ENCODE results near the gene PFDN6. TPM values are rescaled to one million over a fixed set of nuclear protein-coding genes. Genes with fewer than 3 reads are reported as not detected.
A peak's percentile ranks its signal among the peaks of the same experiment; 100 is the strongest.

Gene PFDN6
- total RNA-seq, 1 donor from 2014 or later, result 30.7 TPM

- no peak for DNase-seq (ENCODE audit: low read depth)
Observed at GRCh38 chr6:33316603-33317418, 27.4 kb downstream of the PFDN6 start.

GRCh38 chr6:33317419-33317668 is 27.9 kb downstream of the PFDN6 start:
- DNase-seq (ENCODE audit: low read depth), result no peak

GRCh38 chr6:33317669-33318425 is 28.4 kb downstream of the PFDN6 start, which contains the start of gene ZBTB22:
Gene ZBTB22, minus strand, starts transcription at chr6:33317744. Its CDS starts 828 bp downstream, at chr6:33316916.
- DNase-seq (ENCODE audit: low read depth), result peak; percentile 98

DNA sequence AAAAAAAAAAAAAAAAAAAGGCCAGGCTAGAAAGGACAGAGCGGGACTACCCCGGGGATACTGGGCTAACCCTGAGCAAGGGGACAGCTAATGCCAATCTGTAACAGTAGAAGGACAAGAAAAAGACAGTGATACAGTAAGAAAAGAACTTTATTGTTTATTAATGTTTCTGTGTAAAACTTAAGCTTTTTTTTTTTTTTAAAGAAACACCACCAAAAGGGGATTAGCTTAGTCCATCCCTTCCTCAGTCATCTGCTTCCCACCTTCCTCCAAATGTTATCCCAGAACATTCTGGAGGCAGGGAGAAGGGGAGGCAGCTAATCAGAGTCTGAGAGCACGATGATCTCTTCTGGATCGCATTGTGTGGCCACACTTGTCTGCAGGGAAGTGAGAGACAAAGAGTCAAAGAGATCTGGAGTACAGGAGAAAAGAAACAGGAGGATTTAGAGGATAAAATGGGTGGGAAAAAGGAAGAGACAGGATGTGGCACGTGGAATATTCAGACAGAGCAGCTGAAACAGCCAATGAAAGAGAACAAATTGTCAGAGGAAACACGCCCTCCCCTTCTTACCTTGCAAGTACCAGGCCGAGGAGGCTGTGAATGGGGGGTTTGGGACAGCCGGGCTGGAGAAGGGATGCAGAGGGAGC is 29.1 kb downstream of the PFDN6 start:
- DNase-seq (ENCODE audit: low read depth), result no peak

DNA sequence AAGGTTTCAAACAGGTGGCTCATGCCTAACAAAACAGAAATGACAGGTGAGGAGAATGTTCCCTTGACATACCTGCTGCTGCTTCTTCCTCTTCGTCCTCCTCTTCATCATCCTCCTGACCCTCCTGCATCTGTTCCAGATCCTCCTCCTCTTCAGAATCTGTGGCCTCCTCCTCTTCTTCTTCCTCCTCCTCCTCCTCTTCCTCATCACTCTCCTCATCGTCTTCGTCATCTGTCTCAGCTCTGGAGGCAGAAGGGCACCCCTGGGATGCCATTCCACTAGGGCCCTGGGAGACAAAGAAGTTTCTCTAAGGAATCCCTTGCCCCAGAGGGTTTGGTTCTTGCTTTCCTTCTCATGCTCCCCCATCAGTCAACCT is 30.5 kb downstream of the PFDN6 start:
- no peak for DNase-seq (ENCODE audit: low read depth)

DNA sequence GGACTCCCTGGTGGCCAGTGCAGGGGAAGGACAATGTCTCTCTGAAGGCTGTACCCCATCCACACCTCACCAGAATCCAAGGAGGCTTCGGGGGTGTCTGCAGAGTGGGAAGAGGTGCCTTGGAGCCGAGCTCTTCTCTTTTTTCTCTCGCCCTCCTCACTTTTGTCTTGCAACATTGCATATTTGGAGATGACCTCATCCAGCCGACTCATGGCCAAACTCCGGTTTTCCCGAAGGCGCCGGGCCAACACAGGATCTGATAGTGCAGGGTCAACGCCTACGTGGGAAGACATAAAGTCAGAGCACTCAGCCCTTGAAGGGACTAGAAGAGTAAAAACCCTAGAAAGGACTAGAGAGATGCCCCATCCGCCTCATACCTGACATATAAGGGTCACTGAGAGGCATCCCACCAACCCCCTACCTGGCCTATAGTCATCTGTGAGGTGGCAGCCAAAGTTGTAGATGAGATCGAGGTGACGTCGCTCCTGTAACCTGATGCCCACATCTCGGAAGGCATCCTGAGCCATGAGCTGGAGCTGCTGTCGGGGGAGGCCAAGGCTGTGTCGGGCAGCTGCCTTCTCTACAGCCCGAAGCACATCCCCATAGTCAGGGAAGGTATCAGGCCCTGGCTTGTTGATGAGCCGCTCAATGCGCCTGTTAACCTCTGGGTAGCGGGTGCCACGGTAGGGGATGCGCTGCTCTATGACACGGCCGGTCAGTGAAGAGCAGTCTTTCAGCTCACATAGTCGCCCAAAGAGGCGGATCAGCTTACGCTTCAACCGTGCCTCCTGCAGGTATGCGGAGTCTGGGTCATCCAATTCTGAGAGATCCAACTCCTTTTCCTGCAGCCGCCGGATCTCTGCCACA is 31.1 kb downstream of the PFDN6 start:
- no peak for DNase-seq (ENCODE audit: low read depth)

- DNase-seq (ENCODE audit: low read depth), result no peak
Observed at GRCh38 chr6:33321227-33321626, 31.8 kb downstream of the PFDN6 start.

DNA sequence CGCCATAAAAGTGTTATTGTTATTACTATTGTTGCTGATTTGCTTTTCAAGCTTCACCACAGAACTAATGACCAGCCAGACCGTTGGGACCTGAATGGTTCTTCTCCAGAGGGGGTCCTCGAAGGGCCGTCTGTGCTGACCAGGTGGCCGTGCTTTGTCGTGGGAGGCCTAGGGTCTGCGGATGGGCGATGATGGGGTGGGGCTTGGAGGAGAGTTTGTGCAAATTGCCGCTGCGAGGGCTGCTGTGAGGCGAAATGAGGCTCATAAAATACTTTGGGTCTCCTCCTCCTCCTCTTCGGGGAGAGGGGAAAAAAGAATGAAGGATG is 34.2 kb downstream of the PFDN6 start:
- DNase-seq (ENCODE audit: low read depth), result no peak

DNA sequence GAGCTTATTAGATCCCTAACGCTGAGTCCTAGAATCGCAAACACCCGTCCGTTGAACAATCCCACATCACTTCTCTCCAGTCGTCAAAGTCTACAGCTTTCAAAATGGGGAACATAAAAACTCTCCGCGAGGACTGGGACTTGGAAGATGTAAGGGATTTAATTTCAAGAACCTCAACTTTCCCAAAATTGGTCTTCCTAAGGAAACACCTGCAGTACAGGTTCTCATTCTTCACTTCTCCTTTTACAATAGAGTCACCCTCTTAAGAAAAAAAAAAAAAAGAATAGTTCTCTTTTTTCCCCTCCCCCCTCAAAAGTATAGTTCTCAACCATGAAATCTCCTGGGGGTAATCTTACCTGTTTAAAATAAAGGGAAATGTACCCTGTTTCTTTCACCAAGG is 34.7 kb downstream of the PFDN6 start:
- DNase-seq (ENCODE audit: low read depth), result no peak

DNA sequence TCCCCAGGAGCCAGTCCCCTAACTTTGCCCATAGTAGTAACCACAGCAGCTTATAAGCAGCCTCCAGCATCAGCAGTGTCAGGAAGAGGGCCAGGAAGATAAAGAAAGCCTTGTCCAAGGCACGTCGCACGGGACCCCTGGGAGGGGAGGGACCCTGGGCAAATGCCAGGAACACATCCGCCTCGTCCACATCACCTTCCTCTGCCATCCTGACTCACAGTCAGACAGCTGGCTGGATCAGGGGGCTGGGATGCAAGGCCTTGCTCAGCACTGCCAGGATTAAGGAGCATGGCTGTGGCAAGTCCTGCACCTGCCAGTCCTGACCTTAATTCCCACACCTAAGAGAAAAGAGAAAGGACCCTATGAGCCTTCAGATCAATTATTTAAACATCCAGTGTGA is 39.7 kb downstream of the PFDN6 start:
- DNase-seq (ENCODE audit: low read depth), result no peak

DNA sequence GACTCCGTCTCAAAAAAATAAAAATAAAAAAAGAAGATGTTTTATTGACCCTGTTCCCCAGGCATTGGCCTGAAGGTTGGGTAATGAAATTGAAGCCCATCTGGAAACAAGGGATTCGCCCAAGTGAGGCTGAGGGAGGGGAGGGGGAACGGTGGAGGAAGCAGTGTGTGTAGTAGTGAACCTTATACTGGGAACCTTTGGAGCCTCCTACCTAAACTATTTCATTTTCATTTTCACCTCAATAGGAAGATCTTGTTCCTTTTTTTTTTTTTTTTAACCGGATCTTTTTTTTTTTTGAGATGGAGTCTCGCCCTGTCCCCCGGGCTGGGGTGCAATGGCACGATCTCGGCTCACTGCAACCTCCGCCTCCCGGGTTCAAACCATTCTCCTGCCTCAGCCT is 41.3 kb downstream of the PFDN6 start:
- DNase-seq (ENCODE audit: low read depth), result no peak

GRCh38 chr6:33333666-33334065 is 44.3 kb downstream of the PFDN6 start:
- no peak for DNase-seq (ENCODE audit: low read depth)

DNA sequence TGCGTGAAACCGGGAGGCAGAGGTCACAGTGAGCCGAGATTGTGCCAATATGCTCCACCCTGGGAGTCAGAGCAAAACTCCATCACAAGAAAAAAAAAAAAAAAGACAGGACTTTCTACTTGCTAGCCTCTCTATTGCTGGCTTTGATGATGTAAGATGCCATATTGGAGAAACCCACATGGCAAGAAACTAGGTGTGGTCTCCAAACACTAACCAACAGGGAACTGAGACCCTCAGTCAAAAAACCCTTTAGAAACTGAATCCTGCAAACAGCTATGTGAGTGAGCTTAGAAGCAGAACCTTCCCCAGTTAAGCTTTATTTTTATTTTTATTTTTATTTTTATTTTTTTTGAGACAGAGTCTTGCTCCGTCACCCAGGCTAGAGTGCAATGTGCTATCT is 46.5 kb downstream of the PFDN6 start:
- DNase-seq (ENCODE audit: low read depth), result no peak

- no peak for DNase-seq (ENCODE audit: low read depth)
Observed at GRCh38 chr6:33336495-33336894, 47.1 kb downstream of the PFDN6 start.

DNA sequence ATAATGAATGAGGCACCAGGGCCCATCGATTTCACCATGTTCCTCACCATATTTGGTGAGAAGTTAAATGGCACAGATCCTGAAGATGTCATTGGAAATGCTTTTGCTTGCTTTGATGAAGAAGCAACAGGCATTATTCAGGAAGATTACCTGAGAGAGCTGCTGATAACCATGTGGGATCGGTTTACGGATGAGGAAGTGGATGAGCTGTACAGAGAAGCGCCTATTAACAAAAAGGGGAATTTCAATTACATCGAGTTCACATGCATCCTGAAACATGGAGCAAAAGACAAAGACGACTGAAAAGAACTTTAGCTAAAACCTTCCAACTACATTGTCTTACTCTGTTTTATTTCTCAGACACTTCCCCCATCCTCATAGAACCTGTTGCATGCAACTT is 49.8 kb downstream of the PFDN6 start:
- no peak for DNase-seq (ENCODE audit: low read depth)

Other genes starting within 250 kb of the PFDN6 start
- gene HLA-DPA1, start 216.0 kb upstream of the PFDN6 start, total RNA-seq, result 7.0 and 9.7 TPM in 2 replicates
- gene HLA-DPB1, start 213.6 kb upstream of the PFDN6 start, total RNA-seq, result 12.2 and 25.7 TPM in 2 replicates
- gene COL11A2, start 97.1 kb upstream of the PFDN6 start, total RNA-seq, result 0.17 and 0.20 TPM in 2 replicates
- 16.8 and 28.0 TPM in 2 replicates for gene RXRB, start 88.9 kb upstream of the PFDN6 start, total RNA-seq
- 108 and 119 TPM in 2 replicates for gene SLC39A7, start 88.7 kb upstream of the PFDN6 start, total RNA-seq
- 11.2 and 26.0 TPM in 2 replicates for gene HSD17B8, start 84.9 kb upstream of the PFDN6 start, total RNA-seq
- 18.4 and 28.0 TPM in 2 replicates for gene RING1, start 81.1 kb upstream of the PFDN6 start, total RNA-seq
- 27.8 and 40.4 TPM in 2 replicates for gene VPS52, start 17.7 kb upstream of the PFDN6 start, total RNA-seq
- gene RPS18, start 17.5 kb upstream of the PFDN6 start, total RNA-seq, result 1,432 and 3,352 TPM in 2 replicates
- gene B3GALT4, start 12.5 kb upstream of the PFDN6 start, total RNA-seq, result 2.7 and 5.9 TPM in 2 replicates
- gene WDR46, start 362 bp upstream of the PFDN6 start, total RNA-seq, result 54.6 and 106 TPM in 2 replicates
- gene RGL2, start 9.3 kb downstream of the PFDN6 start, total RNA-seq, result 34.5 and 34.9 TPM in 2 replicates
- 114 and 147 TPM in 2 replicates for gene TAPBP, start 24.5 kb downstream of the PFDN6 start, total RNA-seq
- gene ZBTB22, start 28.1 kb downstream of the PFDN6 start, total RNA-seq, result 16.0 and 24.1 TPM in 2 replicates
- gene DAXX, start 33.4 kb downstream of the PFDN6 start, total RNA-seq, result 39.2 and 88.8 TPM in 2 replicates
- 0.70 and 10.9 TPM in 2 replicates for gene KIFC1, start 102.2 kb downstream of the PFDN6 start, total RNA-seq
- 11.1 and 16.7 TPM in 2 replicates for gene PHF1, start 121.4 kb downstream of the PFDN6 start, total RNA-seq
- 74.7 and 90.5 TPM in 2 replicates for gene CUTA, start 128.5 kb downstream of the PFDN6 start, total RNA-seq
- gene SYNGAP1, start 130.5 kb downstream of the PFDN6 start, total RNA-seq, result 1.0 and 5.9 TPM in 2 replicates
- gene ZBTB9, start 165.0 kb downstream of the PFDN6 start, total RNA-seq, result 4.7 and 9.7 TPM in 2 replicates

All from renal cortical epithelial cell (primary cell).